ENCODE measurements around the gene RPS15. TPM values are rescaled to one million over a fixed set of nuclear protein-coding genes. Genes with fewer than 3 reads are reported as not detected.
"Not testable (repeated sequence)": the region's sequence is repeated elsewhere in the genome, so short reads cannot be mapped to it uniquely, and the experiment has no call there.

Gene RPS15
- total RNA-seq, 4 donors from 2014 or later = 1,802 to 3,909 (median 2,793) TPM

DNA sequence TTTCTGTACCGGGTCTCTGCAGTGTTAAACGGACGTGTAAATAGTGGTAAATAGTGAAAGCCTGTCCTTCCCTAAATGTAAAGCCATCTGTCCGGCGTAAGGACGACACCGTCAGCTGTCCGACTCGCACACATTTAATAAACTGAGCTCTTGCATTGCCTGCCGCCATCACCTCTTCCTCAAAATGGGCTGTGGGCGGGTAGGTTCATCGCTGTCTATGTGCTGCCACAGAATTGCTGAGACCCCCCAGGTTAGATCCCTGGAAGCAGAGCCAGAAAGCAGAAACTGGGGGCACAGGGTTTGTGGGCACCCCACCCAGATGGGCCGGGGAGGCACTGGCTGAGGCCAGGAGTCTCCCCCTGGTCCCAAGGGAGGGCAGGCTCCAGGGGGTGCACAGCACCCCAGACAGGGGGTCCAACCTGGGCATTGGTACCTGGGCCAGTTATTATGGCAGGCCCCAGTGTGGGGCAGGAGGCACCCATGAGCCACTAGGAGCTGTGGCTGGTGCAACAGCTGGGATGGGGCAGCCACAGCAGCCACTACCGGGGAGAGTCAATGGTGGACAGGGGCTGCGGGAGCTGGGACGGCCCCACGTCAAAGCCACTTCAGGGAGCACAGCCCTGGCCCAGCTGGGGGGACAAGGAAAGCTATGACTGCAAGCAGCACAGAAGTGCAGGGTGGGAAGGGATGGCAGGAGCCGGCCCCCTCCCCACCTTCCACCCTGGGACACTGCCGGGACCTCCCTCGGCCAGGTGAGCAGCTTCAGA is 35.1 kb downstream of the RPS15 start:
- 72% methylated on average over 17 of the region's 20 CpGs for WGBS
- DNase-seq (ENCODE audit: low spot score in 2 of 2) = no peak
- H3K4me1 ChIP-seq = peaks cover 61% of the 10 kb centered on the region
- H3K9me3 ChIP-seq = no peaks in the 10 kb centered on the region
- TF ChIP-seq, protein P1, sequence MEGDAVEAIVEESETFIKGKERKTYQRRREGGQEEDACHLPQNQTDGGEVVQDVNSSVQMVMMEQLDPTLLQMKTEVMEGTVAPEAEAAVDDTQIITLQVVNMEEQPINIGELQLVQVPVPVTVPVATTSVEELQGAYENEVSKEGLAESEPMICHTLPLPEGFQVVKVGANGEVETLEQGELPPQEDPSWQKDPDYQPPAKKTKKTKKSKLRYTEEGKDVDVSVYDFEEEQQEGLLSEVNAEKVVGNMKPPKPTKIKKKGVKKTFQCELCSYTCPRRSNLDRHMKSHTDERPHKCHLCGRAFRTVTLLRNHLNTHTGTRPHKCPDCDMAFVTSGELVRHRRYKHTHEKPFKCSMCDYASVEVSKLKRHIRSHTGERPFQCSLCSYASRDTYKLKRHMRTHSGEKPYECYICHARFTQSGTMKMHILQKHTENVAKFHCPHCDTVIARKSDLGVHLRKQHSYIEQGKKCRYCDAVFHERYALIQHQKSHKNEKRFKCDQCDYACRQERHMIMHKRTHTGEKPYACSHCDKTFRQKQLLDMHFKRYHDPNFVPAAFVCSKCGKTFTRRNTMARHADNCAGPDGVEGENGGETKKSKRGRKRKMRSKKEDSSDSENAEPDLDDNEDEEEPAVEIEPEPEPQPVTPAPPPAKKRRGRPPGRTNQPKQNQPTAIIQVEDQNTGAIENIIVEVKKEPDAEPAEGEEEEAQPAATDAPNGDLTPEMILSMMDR (IDR thresholded peaks at IDR 0.05) = no peak
- TF ChIP-seq POLR2AphosphoS5 (IDR thresholded peaks at IDR 0.05) (no peak), POLR2A (IDR thresholded peaks at IDR 0.05) (no peak), EP300 (IDR thresholded peaks at IDR 0.05) (no peak)
- peaks cover 9% of the 10 kb centered on the region for H3K36me3 ChIP-seq
- no peak overlapping the region for H3K27ac ChIP-seq
- no peak overlapping the region for H3K4me3 ChIP-seq
- peaks cover 58% of the 10 kb centered on the region for H3K27me3 ChIP-seq

DNA sequence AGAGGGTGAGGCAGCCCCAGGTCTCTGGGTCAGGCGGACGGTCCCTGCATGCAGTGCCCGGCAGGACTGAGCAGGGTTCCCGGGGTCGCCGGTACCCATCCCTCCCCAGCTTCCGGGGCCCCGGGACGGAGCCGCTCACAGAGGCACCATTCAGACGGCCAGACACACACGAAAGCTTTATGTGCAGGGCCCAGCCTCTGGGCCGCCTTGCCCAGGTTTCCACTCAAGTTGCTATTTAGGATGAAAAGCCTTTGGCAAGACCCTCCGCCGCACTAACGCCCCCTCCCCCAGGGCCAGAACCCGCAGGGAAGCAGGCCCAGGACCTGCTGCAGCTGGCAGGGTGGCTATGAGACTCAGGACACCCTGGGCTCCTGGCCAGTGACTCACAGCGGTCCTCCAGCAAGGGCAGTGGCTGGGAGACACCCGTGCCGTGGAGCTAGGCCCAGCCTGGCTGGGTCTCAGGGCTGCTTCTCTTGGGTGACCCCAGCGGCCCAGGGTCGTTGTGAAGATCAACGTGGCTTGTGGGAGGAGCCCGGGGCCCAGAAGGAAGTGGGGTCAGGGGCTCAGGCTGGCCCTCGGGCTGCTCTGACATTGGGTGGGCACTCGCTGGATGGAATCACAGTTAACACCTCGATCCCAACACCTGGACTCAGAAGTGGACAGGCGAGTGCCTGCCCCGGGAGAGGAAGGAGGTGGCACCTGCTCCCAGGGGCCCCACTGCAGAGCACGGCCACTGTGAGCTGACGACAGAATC is 36.0 kb downstream of the RPS15 start:
- Histone ChIP-seq H3K27ac (no peak overlapping the region), H3K27me3 (peaks cover 49% of the 10 kb centered on the region), H3K36me3 (peaks cover 9% of the 10 kb centered on the region), H3K4me1 (peaks cover 58% of the 10 kb centered on the region), H3K4me3 (no peak overlapping the region), H3K9me3 (no peaks in the 10 kb centered on the region)
- TF ChIP-seq POLR2A (IDR thresholded peaks at IDR 0.05) = no peak
- TF ChIP-seq, protein P1 (IDR thresholded peaks at IDR 0.05) = no peak
- TF ChIP-seq EP300 (IDR thresholded peaks at IDR 0.05) = no peak
- no peak for TF ChIP-seq POLR2AphosphoS5 (IDR thresholded peaks at IDR 0.05)
- WGBS = 75% methylated on average over 11 of the region's 31 CpGs
- DNase-seq (ENCODE audit: low spot score in 2 of 2) = no peak

DNA sequence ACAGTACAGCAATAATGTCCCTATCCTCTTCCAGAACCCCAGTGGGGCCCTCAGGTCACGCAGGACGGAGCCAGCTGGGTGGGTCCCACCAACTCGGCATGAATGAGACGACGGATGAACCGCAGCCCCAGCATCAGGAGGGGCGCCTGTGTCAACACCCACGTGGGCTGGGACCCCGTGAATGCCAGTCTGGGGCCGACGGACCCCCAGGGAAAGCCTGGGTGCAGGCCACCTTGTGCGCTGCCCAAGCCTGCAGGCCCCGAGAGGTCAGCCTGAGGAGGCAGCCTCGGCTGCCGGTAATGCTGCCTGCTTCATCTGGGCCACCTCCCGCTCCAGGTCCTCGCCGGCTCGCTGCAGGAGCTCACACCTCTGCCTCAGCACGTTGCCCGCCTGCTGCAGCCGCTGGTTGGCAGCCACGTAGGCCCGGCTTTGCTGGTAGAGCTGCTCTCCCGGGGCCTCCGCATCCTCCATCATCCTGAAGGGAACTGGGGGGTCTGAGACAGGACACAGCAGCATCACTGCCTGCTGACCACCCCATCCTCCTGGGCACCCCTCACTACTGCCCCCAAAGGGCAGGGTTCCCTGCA is 36.7 kb downstream of the RPS15 start:
- H3K4me1 ChIP-seq = peaks cover 57% of the 10 kb centered on the region

DNA sequence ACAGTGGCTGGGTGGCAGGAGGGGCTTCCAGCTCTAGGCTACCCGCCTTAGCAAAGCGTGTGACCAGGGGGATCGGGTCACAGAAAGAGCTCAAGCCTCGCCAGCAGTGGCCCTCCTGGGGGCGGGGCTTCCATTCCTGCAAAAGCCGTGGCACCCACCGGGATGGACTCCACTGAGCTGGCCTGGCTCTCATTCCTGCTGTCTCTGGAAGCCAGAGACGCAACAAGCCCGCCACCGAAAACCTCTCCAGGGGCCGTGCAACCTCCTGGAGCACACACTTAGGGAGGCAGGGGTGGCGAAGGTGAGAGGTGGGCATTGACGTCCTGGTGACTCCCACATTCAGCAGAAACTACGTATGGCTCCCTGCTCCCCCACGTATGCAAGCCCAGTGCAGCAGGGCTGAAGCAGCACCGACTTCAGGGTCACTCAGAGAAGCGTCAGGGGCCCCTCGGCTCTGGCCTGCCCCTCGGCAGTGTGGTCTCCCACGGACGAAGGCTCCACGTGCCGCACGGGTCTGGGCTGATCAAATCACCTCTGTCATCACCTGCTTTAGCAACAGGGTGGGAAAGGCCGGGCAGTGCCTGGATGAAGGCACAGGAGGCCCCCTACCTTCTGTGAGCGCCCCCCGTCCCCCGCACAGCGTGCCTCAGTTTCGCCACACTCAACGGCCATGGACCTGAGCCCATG is 37.7 kb downstream of the RPS15 start:
- 94% methylated on average over 23 of the region's 31 CpGs for WGBS
- Histone ChIP-seq H3K27me3 (peaks cover 32% of the 10 kb centered on the region), H3K27ac (no peak overlapping the region), H3K36me3 (peaks cover 9% of the 10 kb centered on the region), H3K4me3 (no peak overlapping the region), H3K4me1 (peaks cover 47% of the 10 kb centered on the region), H3K9me3 (no peaks in the 10 kb centered on the region)
- TF ChIP-seq POLR2A (IDR thresholded peaks at IDR 0.05) = no peak
- TF ChIP-seq, protein P1 (IDR thresholded peaks at IDR 0.05) = no peak
- no peak for TF ChIP-seq POLR2AphosphoS5 (IDR thresholded peaks at IDR 0.05)
- TF ChIP-seq EP300 (IDR thresholded peaks at IDR 0.05) = no peak
- no peak for DNase-seq (ENCODE audit: low spot score in 2 of 2)

More for the DNA sequence above, 36.7 kb downstream of the RPS15 start:
- no peak overlapping the region for H3K4me3 ChIP-seq
- no peak for TF ChIP-seq EP300 (IDR thresholded peaks at IDR 0.05)
- no peak for TF ChIP-seq POLR2A (IDR thresholded peaks at IDR 0.05)
- TF ChIP-seq, protein P1 (IDR thresholded peaks at IDR 0.05) = no peak
- TF ChIP-seq POLR2AphosphoS5 (IDR thresholded peaks at IDR 0.05) = no peak
- peaks cover 9% of the 10 kb centered on the region for H3K36me3 ChIP-seq
- H3K27ac ChIP-seq = no peak overlapping the region
- DNase-seq (ENCODE audit: low spot score in 2 of 2) = no peak
- WGBS = 70% methylated on average over 6 of the region's 26 CpGs
- no peaks in the 10 kb centered on the region for H3K9me3 ChIP-seq
- peaks cover 42% of the 10 kb centered on the region for H3K27me3 ChIP-seq

DNA sequence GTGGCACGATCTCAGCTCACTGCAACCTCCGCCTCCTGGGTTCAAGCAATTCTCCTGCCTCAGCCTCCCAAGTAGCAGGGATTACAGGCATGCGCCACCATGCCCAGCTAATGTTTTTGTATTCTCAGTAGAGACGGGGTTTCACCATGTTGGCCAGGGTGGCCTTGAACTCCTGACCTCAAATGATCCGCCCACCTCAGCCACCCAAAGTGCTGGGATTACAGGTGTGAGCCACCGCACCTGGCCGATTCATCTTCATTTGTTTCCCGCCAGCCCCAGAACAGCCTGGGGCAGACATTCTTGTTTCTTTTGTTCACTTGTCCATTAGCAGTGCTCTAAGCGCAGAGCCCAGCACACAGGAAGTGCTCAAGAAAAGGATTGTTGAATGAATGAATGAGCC is 38.9 kb downstream of the RPS15 start:
- peaks cover 20% of the 10 kb centered on the region for H3K27me3 ChIP-seq
- DNase-seq (ENCODE audit: low spot score in 2 of 2); H3K27ac ChIP-seq; H3K4me3 ChIP-seq; H3K36me3 ChIP-seq; H3K9me3 ChIP-seq: not testable (repeated sequence)
- WGBS = 87% methylated on average over 9 of the region's 9 CpGs
- peaks cover 35% of the 10 kb centered on the region for H3K4me1 ChIP-seq
